HepG2 (cell line): Measurements from ENCODE around the gene SH3YL1. TPM values are rescaled to one million over a fixed set of nuclear protein-coding genes. Genes with fewer than 3 reads are reported as not detected.
A peak's percentile ranks its signal among the peaks of the same experiment; 100 is the strongest.

Source experiments
- AHDC1 ChIP-seq: sonication (generic); formaldehyde crosslinking; IDR thresholded peaks from 2 replicates; pipeline ENCODE4 v1.5.1; 2020; ENCODE audit warnings: mild to moderate bottlenecking, missing genetic modification reagents, borderline replicate concordance
- ARID5B ChIP-seq: IDR thresholded peaks from 2 replicates; pipeline ENCODE4 v1.4.0; 2020; ENCODE audit warnings: mild to moderate bottlenecking, missing genetic modification reagents
- FOXA1 ChIP-seq, 2 experiments: fragments of 450-650 bp in 1 of 2; sonication (generic) in 1 of 2; formaldehyde crosslinking in 1 of 2; IDR thresholded peaks; 2 replicates each; pipeline versions ENCODE4 v1.4.0 to v1.6.1; 2016 to 2020; ENCODE audit warnings: missing genetic modification reagents in 1 of 2
- HMGXB4 ChIP-seq, 2 experiments: sonication (generic) in 1 of 2; formaldehyde crosslinking in 1 of 2; IDR thresholded peaks; 2 replicates each; pipeline versions ENCODE4 v1.4.0 to v1.6.1; 2018 to 2020; ENCODE audit warnings: missing genetic modification reagents in 2 of 2, borderline replicate concordance in 1 of 2, low read depth in 1 of 2, mild to moderate bottlenecking in 1 of 2, missing biosample characterization in 1 of 2
- PPARG ChIP-seq: conservative IDR thresholded peaks from 2 replicates; pipeline ENCODE4 v1.6.1; 2016; ENCODE audit warnings: missing biosample characterization, missing genetic modification reagents
- TFE3 ChIP-seq: IDR thresholded peaks from 2 replicates; pipeline ENCODE4 v1.6.1; 2016
- ZNF136 ChIP-seq: sonication (generic); formaldehyde crosslinking; IDR thresholded peaks from 2 replicates; pipeline ENCODE4 v1.8.1; 2022; ENCODE audit warnings: low read depth, mild to moderate bottlenecking, moderate library complexity, missing genetic modification reagents
- ZNF292 ChIP-seq: sonication (generic); formaldehyde crosslinking; IDR thresholded peaks from 2 replicates; pipeline ENCODE4 v1.8.1; 2022; ENCODE audit warnings: mild to moderate bottlenecking, low read depth, missing genetic modification reagents, borderline replicate concordance
- ZNF335 ChIP-seq: sonication (generic); formaldehyde crosslinking; IDR thresholded peaks from 2 replicates; pipeline ENCODE4 v1.4.0; 2020; ENCODE audit warnings: missing genetic modification reagents
- ZSCAN12 ChIP-seq: sonication (generic); formaldehyde crosslinking; IDR thresholded peaks from 2 replicates; pipeline ENCODE4 v1.9.0; 2021; ENCODE audit warnings: mild to moderate bottlenecking, missing genetic modification reagents
- polyA plus RNA-seq, 8 experiments: library from polyadenylated mRNA; depleted of rRNA in 3 of 8; stranded (reverse) in 7 of 8; unstranded in 1 of 8; fragments of >200 nt; fragmentation: Illumina TruSeq in 4 of 8; extraction: Trizol in 4 of 8; gene quantifications; 2 replicates each; pipeline versions ENCODE4 v1.2.1 to v1.2.3, GENCODE V29; 2011 to 2016; ENCODE audit warnings: low read depth in 4 of 8, missing spikeins in 1 of 8, mixed read lengths in 1 of 8; ENCODE audit not compliant: insufficient read depth in 1 of 8
- total RNA-seq, 5 experiments: library from RNA; depleted of rRNA; stranded (reverse); fragments of >200 nt; fragmentation: Illumina TruSeq; extraction: Trizol; gene quantifications; 2 replicates each; pipeline ENCODE4 v1.2.3, GENCODE V29; 2016; ENCODE audit warnings: low read depth in 1 of 5

SH3YL1 gene
- total and polyA plus RNA-seq, 2 of the 13 experiments (the other 11 are each of a cell fraction or from before 2014, with no cell fraction given), result 13.0 to 48.2 TPM

- TF ChIP-seq HMGXB4 (CRISPR knock-in tag; IDR thresholded peaks at IDR 0.05; ENCODE audit: borderline replicate concordance in 1 of 2, low read depth in 1 of 2) (0 out of 4 replicates have a peak, but pooled peaks of 1 of the 2 experiments have one; percentile 23), FOXA1 (IDR thresholded peaks at IDR 0.05) (no peak), FOXA1 (CRISPR knock-in tag; IDR thresholded peaks at IDR 0.05) (0 out of 2 replicates have a peak, but pooled peaks have one; percentile 26), ZNF292 (CRISPR knock-in tag) (no peak), PPARG (CRISPR knock-in tag) (no peak), ARID5B (CRISPR knock-in tag) (no peak), AHDC1 (CRISPR knock-in tag) (0 out of 2 replicates have a peak, but pooled peaks have one; percentile 43), TFE3 (CRISPR knock-in tag) (0 out of 2 replicates have a peak, but pooled peaks have one; percentile 42), ZSCAN12 (CRISPR knock-in tag) (no peak), ZNF136 (no peak), ZNF335 (CRISPR knock-in tag) (no peak)
Observed at GRCh38 chr2:234421-234820, 29.4 kb downstream of the SH3YL1 start (continued).
